Kidney (tissue), 14 donors: ENCODE measurements around the gene ADPRHL1. TPM values are rescaled to one million over a fixed set of nuclear protein-coding genes. Genes with fewer than 3 reads are reported as not detected.
"Not testable (repeated sequence)": the region's sequence is repeated elsewhere in the genome, so short reads cannot be mapped to it uniquely, and the experiment has no call there.

Experiments
- DNase-seq, 5 donors: peaks; one replicate each; pipeline ENCODE4 v3.0.0-alpha.2; 2013 to 2020
- FAIRE-seq: peaks from 2 replicates; lab custom pipeline; 2012; peaks lifted over from hg19 to GRCh38; lab: Jason Lieb, UNC
- H3K27ac ChIP-seq, 2 donors: one replicate each; pipeline ENCODE4 v1.7.0; 2013; ENCODE audit warnings: low read depth in 2 of 2, low read length in 2 of 2, inconsistent platforms in 1 of 2
- H3K27me3 ChIP-seq: one replicate; pipeline ENCODE4 v1.7.1; 2013; ENCODE audit warnings: low read length, inconsistent platforms; ENCODE audit not compliant: control insufficient read depth, insufficient read depth
- H3K36me3 ChIP-seq, 3 donors: one replicate each; pipeline versions ENCODE4 v1.7.0 to v1.7.1; 2013; ENCODE audit warnings: low read length in 3 of 3, control low read depth in 1 of 3, inconsistent platforms in 1 of 3; ENCODE audit not compliant: insufficient read depth in 3 of 3, control insufficient read depth in 2 of 3
- H3K4me1 ChIP-seq, 3 donors: one replicate each; pipeline versions ENCODE4 v1.7.0 to v1.7.1; 2013; ENCODE audit warnings: low read length in 3 of 3, inconsistent platforms in 1 of 3, low read depth in 1 of 3; ENCODE audit not compliant: control insufficient read depth in 2 of 3, insufficient read depth in 2 of 3
- H3K4me3 ChIP-seq, 3 donors: one replicate each; pipeline versions ENCODE4 v1.7.0 to v1.8.1; 2013; ENCODE audit warnings: low read length in 3 of 3, control low read depth in 1 of 3, inconsistent platforms in 1 of 3
- H3K9ac ChIP-seq, 3 donors: one replicate each; pipeline versions ENCODE4 v1.7.0 to v1.7.1; 2013; ENCODE audit warnings: low read length in 3 of 3, control low read depth in 1 of 3, inconsistent platforms in 1 of 3
- H3K9me3 ChIP-seq, 3 donors: one replicate each; pipeline versions ENCODE4 v1.7.0 to v1.7.1; 2013; ENCODE audit warnings: low read length in 3 of 3, control low read depth in 1 of 3, inconsistent platforms in 1 of 3; ENCODE audit not compliant: control insufficient read depth in 2 of 3, insufficient read depth in 1 of 3
- intact Hi-C: fragments of 100-400 bp; cut with DNase I; formaldehyde crosslinking; loops from one replicate; pipeline ENCODE4 v1.11.1; 2022
- polyA plus RNA-seq: library from polyadenylated mRNA; stranded (reverse); fragments of 350-450 nt; fragmentation: Illumina TruSeq; extraction: RNeasy Lipid Tissue Mini Kit (QIAGEN cat#74804); gene quantifications from one replicate; pipeline ENCODE4 v1.2.3, GENCODE V29; 2014; ENCODE audit warnings: low read depth, low replicate concordance; ENCODE audit not compliant: insufficient read depth
- total RNA-seq: library from RNA; stranded (reverse); fragmentation: NEBNext Ultra II Directional; extraction: Animal tissue kit (Norgen Biotek cat#: 25700); gene quantifications from one replicate; pipeline ENCODE4 v1.2.1, GENCODE V29; 2021
- TF ChIP-seq, protein P1 (sequence below): IDR thresholded peaks from 3 replicates; pipeline ENCODE4 v1.5.1; 2012; ENCODE audit warnings: mild to moderate bottlenecking, moderate library complexity, borderline replicate concordance; ENCODE audit not compliant: insufficient read depth; ENCODE audit errors: extremely low read depth
- donor health status: control.
- donor health status: control.
- donor health status: control.
- donor health status: control.
- donor health status: control.
- donor health status: DM: yes; HTN: yes; CAD: no.
- donor health status: Normal renal cell carcinoma (clear cell type).

The ADPRHL1 gene
- total and polyA plus RNA-seq, 2 donors from 2014 or later = 1.1 to 1.5 TPM

- intact Hi-C loops = no loop called here
- TF ChIP-seq, protein P1, sequence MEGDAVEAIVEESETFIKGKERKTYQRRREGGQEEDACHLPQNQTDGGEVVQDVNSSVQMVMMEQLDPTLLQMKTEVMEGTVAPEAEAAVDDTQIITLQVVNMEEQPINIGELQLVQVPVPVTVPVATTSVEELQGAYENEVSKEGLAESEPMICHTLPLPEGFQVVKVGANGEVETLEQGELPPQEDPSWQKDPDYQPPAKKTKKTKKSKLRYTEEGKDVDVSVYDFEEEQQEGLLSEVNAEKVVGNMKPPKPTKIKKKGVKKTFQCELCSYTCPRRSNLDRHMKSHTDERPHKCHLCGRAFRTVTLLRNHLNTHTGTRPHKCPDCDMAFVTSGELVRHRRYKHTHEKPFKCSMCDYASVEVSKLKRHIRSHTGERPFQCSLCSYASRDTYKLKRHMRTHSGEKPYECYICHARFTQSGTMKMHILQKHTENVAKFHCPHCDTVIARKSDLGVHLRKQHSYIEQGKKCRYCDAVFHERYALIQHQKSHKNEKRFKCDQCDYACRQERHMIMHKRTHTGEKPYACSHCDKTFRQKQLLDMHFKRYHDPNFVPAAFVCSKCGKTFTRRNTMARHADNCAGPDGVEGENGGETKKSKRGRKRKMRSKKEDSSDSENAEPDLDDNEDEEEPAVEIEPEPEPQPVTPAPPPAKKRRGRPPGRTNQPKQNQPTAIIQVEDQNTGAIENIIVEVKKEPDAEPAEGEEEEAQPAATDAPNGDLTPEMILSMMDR = no peak
- Histone ChIP-seq H3K4me1 (no peaks in the 10 kb centered on the region), H3K27ac (no peak overlapping the region), H3K9me3 (no peaks in the 10 kb centered on the region), H3K27me3 (no peaks in the 10 kb centered on the region), H3K9ac (no peak overlapping the region), H3K4me3 (no peak overlapping the region), H3K36me3 (no peaks in the 10 kb centered on the region)
- no peak for FAIRE-seq
- peak in 2 of 5 donors; percentile 30 to 31 for DNase-seq
Measured at GRCh38 chr13:113369881-113370280, 83.4 kb downstream of the ADPRHL1 start.

GRCh38 chr13:113369189-113369588 lies 84.1 kb downstream of the ADPRHL1 start:
- DNase-seq (peak in 2 of 5 donors; percentile 36 to 70), FAIRE-seq (no peak)
- Histone ChIP-seq H3K27me3 (no peaks in the 10 kb centered on the region), H3K27ac (no peak overlapping the region), H3K4me3 (no peak overlapping the region), H3K9ac (no peak overlapping the region), H3K4me1 (no peaks in the 10 kb centered on the region), H3K9me3 (no peaks in the 10 kb centered on the region), H3K36me3 (no peaks in the 10 kb centered on the region)
- intact Hi-C loops = no loop called here
- TF ChIP-seq, protein P1 = no peak

DNA sequence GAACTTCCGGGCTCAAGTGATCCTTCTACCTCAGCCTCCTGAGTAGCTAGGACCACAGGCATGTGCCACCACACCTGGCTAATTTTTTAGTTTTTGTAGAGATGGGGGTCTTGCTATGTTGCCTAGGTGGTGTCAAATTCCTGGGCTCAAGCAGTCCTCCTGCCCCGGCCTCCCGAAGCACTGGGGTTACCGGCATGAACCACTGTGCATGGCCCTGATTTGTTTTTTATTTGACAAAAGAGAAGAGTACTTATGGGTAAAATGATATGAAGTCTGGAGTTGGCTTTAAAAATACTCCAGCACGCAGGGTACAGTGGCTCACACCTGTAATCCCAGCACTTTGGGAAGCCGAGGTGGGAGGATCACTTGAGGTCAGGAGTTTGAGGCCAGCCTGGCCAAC lies 84.9 kb downstream of the ADPRHL1 start:
- FAIRE-seq, H3K9ac ChIP-seq, H3K27ac ChIP-seq, H3K4me3 ChIP-seq, H3K9me3 ChIP-seq, H3K36me3 ChIP-seq, H3K4me1 ChIP-seq, H3K27me3 ChIP-seq, intact Hi-C loops: not testable (repeated sequence)
- DNase-seq = peak in 2 of 5 donors; percentile 18 to 35

DNA sequence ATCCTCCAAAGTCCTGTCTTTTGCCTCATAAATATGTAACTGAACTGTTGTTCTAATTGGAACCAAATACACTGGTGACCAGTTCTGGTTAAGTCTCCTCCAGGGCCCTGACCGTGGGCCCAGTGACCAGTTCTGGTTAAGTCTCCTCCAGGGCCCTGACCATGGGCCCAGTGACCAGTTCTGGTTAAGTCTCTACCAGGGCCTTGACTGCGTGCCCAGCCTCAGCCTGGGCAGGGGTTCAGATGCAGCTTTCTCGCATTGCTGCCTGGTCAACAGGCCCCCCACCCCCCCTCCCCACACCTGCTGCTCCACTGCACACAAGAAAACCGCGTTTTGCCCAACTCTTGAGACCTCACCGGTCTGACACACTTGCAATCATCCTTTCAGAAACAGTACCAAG lies 85.5 kb downstream of the ADPRHL1 start:
- FAIRE-seq = no peak

More for the DNA sequence above, 85.5 kb downstream of the ADPRHL1 start:
- Histone ChIP-seq H3K27me3 (no peaks in the 10 kb centered on the region), H3K9ac (no peak overlapping the region), H3K4me3 (no peak overlapping the region), H3K27ac (no peak overlapping the region), H3K9me3 (no peaks in the 10 kb centered on the region), H3K4me1 (no peaks in the 10 kb centered on the region), H3K36me3 (no peaks in the 10 kb centered on the region)
- TF ChIP-seq, protein P1 = no peak
- intact Hi-C loops = no loop called here
- peak in 2 of 5 donors; percentile 28 to 54 for DNase-seq
